Thyroid gland (tissue), 4 donors: ENCODE measurements around the gene NVL.

Source experiments
- POLR2A ChIP-seq, 2 donors: fragments of 450-650 bp; IDR thresholded peaks; one replicate each; pipeline ENCODE4 v1.6.1; 2017; ENCODE audit warnings: antibody characterized with exemption in 2 of 2, mild to moderate bottlenecking in 2 of 2, moderate library complexity in 1 of 2
- TF ChIP-seq, protein P1 (sequence below), 6 experiments: fragments of 200-600 bp in 3 of 6; fragments of 450-650 bp in 3 of 6; sonication (generic) in 3 of 6; IDR thresholded peaks; one replicate each; pipeline ENCODE4 v1.5.1; 2016 to 2019; ENCODE audit warnings: antibody characterized with exemption in 6 of 6, mild to moderate bottlenecking in 2 of 6, inconsistent platforms in 1 of 6, moderate library complexity in 1 of 6

DNA sequence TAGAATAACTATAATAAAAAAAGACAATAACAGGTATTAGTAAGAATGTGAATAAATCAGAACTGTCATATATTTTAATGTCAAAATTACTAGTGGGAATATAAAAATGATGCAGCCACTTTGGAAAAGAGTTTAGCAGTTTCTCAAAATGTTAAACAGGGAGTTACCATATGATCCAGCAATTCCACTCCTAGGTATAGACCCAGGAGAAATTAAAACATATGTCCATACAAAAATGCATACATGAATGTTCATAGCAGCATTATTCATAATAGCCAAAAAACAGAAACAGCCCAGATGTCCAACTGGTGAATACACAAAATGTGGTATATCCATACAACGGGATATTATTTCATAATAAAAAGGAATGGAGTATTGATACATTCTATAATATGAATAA lies 71.6 kb downstream of the NVL start:
- TF ChIP-seq, protein P1, sequence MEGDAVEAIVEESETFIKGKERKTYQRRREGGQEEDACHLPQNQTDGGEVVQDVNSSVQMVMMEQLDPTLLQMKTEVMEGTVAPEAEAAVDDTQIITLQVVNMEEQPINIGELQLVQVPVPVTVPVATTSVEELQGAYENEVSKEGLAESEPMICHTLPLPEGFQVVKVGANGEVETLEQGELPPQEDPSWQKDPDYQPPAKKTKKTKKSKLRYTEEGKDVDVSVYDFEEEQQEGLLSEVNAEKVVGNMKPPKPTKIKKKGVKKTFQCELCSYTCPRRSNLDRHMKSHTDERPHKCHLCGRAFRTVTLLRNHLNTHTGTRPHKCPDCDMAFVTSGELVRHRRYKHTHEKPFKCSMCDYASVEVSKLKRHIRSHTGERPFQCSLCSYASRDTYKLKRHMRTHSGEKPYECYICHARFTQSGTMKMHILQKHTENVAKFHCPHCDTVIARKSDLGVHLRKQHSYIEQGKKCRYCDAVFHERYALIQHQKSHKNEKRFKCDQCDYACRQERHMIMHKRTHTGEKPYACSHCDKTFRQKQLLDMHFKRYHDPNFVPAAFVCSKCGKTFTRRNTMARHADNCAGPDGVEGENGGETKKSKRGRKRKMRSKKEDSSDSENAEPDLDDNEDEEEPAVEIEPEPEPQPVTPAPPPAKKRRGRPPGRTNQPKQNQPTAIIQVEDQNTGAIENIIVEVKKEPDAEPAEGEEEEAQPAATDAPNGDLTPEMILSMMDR (IDR thresholded peaks at IDR 0.05) = no peak
- no peak for TF ChIP-seq POLR2A (IDR thresholded peaks at IDR 0.05)
